Measurements from ENCODE around the gene PANK4.
A peak's percentile ranks its signal among the peaks of the same experiment; 100 is the strongest.
"Not testable (repeated sequence)": the region's sequence is repeated elsewhere in the genome, so short reads cannot be mapped to it uniquely, and the experiment has no call there.

Gene PANK4

DNA sequence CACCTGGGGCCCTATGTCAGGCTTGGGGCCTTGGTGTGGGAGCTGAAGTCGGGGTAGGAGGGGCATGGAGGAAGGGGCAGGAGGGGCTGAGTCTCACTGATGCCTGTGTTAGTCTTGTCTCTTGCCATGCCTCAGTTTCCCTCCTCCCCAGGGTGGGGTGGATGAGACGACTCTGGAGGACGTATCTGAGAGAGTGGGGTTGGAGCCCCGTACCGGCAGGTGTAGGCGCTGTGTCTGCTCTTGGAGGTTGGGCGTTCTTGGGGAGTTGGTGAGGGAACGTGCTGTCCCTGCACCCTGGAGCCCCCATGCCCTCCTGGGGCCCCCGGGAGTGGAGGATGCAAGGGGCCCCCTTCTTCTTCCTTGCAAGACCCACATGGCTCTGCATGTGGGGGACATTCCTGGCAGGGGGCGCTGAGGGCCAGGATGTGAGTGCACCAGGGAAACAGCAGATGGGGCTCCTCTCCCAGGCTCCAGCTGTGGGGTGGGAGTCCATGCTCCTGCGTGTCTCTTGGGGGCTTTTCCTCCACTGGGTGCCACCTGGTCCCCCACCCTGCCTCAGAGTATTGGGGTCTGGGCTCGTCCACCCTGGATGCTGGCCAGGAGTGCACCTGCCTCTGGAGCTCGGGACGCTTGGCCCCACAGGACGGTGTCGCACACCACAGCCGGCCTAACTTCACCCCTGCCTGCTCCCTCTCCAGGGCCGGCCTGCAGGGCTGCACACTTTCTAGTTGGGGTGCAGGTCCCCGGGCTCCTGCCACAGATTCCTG, 28.4 kb upstream of the PANK4 start:
- H3K27ac ChIP-seq (ENCODE audit: insufficient read depth in 1 of 2, low read depth in 1 of 2, low read length in 2 of 2, poor library complexity in 1 of 2, severe bottlenecking in 2 of 2) = no peak overlapping the region
- peak; percentile 74 to 79 (median 77) for DNase-seq
- CTCF ChIA-PET = interaction anchor here (1.4 to 2.5 kb wide), 5 partner anchors 10 to 139 kb away, joined by 3 to 30 read pairs (median 8); partner anchors contain the start of gene PANK4
- H3K27me3 ChIP-seq (replicated peaks in 2 of 5; ENCODE audit: control insufficient read depth in 4 of 5, insufficient read depth in 5 of 5, low read length in 4 of 5) = no peaks in the 10 kb centered on the region
- POLR2A ChIA-PET = interaction anchor here (2.7 to 3.3 kb wide), 2 partner anchors 23 to 31 kb away, joined by 12 to 51 read pairs; partner anchors contain the start of gene PRXL2B
- H3K36me3 ChIP-seq (ENCODE audit: control insufficient read depth in 4 of 4, insufficient read depth in 4 of 4, low read length in 3 of 4) = peaks cover 0 to 16% (median 8%) of the 10 kb centered on the region in 4 experiments
- peak overlapping the region in 3 of 7 experiments; percentile 30 to 89 (median 80) for H3K4me3 ChIP-seq (ENCODE audit: control insufficient read depth in 1 of 7, extremely low read depth in 1 of 7, insufficient read depth in 4 of 7, low read depth in 2 of 7, low read length in 6 of 7)
- 15% methylated on average over 14 of the region's 19 CpGs for WGBS (ENCODE audit: insufficient coverage)
- no peaks in the 10 kb centered on the region for H3K9me3 ChIP-seq (ENCODE audit: control extremely low read depth in 1 of 5, control insufficient read depth in 4 of 5, insufficient read depth in 2 of 5, low read depth in 1 of 5, low read length in 4 of 5)
- H3K4me1 ChIP-seq (ENCODE audit: control extremely low read depth in 1 of 4, control insufficient read depth in 4 of 4, insufficient read depth in 4 of 4, low read length in 3 of 4) = peaks cover 0 to 53% (median 44%) of the 10 kb centered on the region in 4 experiments

DNA sequence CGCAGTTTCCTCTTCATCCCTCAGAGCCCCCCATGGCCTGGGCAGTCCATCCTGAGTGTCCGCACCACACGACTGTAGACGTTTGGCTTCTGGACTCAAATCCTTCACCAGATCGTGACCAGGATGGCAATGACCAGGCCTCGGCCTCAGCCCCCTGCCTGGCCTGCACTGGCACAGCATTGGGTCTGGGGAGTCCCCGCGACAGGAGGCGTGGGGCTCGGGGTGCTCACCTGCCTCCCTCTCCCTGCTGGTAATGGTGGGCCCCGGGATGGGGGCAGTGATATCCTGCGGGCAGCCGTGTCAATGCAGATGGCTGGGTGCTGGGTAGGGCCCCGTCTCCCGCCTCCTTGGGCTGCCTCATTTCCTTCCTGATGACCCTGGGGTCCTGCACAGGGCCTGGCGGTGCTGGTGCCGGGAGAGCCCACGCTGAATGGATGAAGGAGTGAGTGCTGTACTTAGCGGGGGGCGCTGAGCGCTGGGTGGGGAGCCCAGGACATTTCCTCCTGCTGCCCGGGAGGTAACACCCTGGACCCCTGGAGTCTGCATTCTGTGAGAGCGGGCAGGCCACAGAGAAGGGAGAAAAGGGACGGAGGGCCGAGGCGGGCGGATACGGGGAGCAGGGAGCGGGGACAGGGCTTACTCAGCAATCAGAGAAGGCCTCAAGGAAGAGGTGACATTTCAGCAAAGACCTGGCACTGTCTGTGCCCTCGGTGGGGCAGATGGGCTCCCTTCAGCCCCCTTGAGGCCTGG, 27.6 kb upstream of the PANK4 start:
- Histone ChIP-seq H3K36me3 (ENCODE audit: control insufficient read depth in 4 of 4, insufficient read depth in 4 of 4, low read length in 3 of 4) (peaks cover 0 to 10% (median 4%) of the 10 kb centered on the region in 4 experiments), H3K9me3 (ENCODE audit: control extremely low read depth in 1 of 5, control insufficient read depth in 4 of 5, insufficient read depth in 2 of 5, low read depth in 1 of 5, low read length in 4 of 5) (no peaks in the 10 kb centered on the region), H3K4me1 (ENCODE audit: control extremely low read depth in 1 of 4, control insufficient read depth in 4 of 4, insufficient read depth in 4 of 4, low read length in 3 of 4) (peaks cover 0 to 60% (median 49%) of the 10 kb centered on the region in 4 experiments), H3K4me3 (ENCODE audit: control insufficient read depth in 1 of 7, extremely low read depth in 1 of 7, insufficient read depth in 4 of 7, low read depth in 2 of 7, low read length in 6 of 7) (no peak overlapping the region), H3K27me3 (replicated peaks in 2 of 5; ENCODE audit: control insufficient read depth in 4 of 5, insufficient read depth in 5 of 5, low read length in 4 of 5) (no peaks in the 10 kb centered on the region), H3K27ac (ENCODE audit: insufficient read depth in 1 of 2, low read depth in 1 of 2, low read length in 2 of 2, poor library complexity in 1 of 2, severe bottlenecking in 2 of 2) (no peak overlapping the region)
- ChIA-PET POLR2A (interaction anchor here (2.7 to 3.3 kb wide), 2 partner anchors 24 to 31 kb away, joined by 12 to 51 read pairs; partner anchors contain the start of gene PRXL2B), CTCF (interaction anchor here (2.5 kb wide), 1 partner anchor 30 kb away, joined by 30 read pairs; no protein-coding TSS in a partner anchor)
- 81% methylated on average over 24 of the region's 30 CpGs for WGBS (ENCODE audit: insufficient coverage)
- no peak for DNase-seq

- DNase-seq; CTCF ChIA-PET; POLR2A ChIA-PET; H3K27ac ChIP-seq (ENCODE audit: insufficient read depth in 1 of 2, low read depth in 1 of 2, low read length in 2 of 2, poor library complexity in 1 of 2, severe bottlenecking in 2 of 2); H3K9me3 ChIP-seq (ENCODE audit: control extremely low read depth in 1 of 5, control insufficient read depth in 4 of 5, insufficient read depth in 2 of 5, low read depth in 1 of 5, low read length in 4 of 5); H3K4me3 ChIP-seq (ENCODE audit: control insufficient read depth in 1 of 7, extremely low read depth in 1 of 7, insufficient read depth in 4 of 7, low read depth in 2 of 7, low read length in 6 of 7); H3K36me3 ChIP-seq (ENCODE audit: control insufficient read depth in 4 of 4, insufficient read depth in 4 of 4, low read length in 3 of 4); H3K27me3 ChIP-seq (replicated peaks in 2 of 5; ENCODE audit: control insufficient read depth in 4 of 5, insufficient read depth in 5 of 5, low read length in 4 of 5): not testable (repeated sequence)
- 98% methylated on average over 4 of the region's 9 CpGs for WGBS (ENCODE audit: insufficient coverage)
- peaks cover 0 to 64% (median 57%) of the 10 kb centered on the region in 4 experiments for H3K4me1 ChIP-seq (ENCODE audit: control extremely low read depth in 1 of 4, control insufficient read depth in 4 of 4, insufficient read depth in 4 of 4, low read length in 3 of 4)
Observed at GRCh38 chr1:2553076-2553475, 26.7 kb upstream of the PANK4 start.

DNA sequence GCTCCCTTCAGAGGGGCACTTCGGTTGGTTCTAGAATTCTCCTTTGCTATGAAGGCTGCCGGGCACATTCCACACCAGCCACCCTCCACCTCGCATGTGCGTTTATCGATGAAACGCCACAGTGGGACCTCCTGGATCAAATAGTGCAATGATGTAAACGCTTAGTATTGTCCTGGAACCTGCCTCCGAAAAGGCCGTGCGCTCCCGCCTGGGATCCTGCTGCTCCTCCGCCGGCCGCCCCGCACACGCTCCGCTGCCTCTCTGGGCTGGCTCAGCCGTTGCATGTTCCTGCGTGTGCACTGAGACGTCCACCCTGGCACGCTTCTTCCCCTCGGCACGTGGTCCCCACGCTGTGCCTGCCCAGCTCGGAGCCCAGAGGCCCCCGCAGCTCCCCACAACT, 25.8 kb upstream of the PANK4 start:
- Histone ChIP-seq H3K27ac (ENCODE audit: insufficient read depth in 1 of 2, low read depth in 1 of 2, low read length in 2 of 2, poor library complexity in 1 of 2, severe bottlenecking in 2 of 2) (no peak overlapping the region), H3K4me1 (ENCODE audit: control extremely low read depth in 1 of 4, control insufficient read depth in 4 of 4, insufficient read depth in 4 of 4, low read length in 3 of 4) (peaks cover 0 to 64% (median 58%) of the 10 kb centered on the region in 4 experiments), H3K4me3 (ENCODE audit: control insufficient read depth in 1 of 7, extremely low read depth in 1 of 7, insufficient read depth in 4 of 7, low read depth in 2 of 7, low read length in 6 of 7) (no peak overlapping the region), H3K36me3 (ENCODE audit: control insufficient read depth in 4 of 4, insufficient read depth in 4 of 4, low read length in 3 of 4) (no peaks in the 10 kb centered on the region), H3K27me3 (replicated peaks in 2 of 5; ENCODE audit: control insufficient read depth in 4 of 5, insufficient read depth in 5 of 5, low read length in 4 of 5) (no peaks in the 10 kb centered on the region), H3K9me3 (ENCODE audit: control extremely low read depth in 1 of 5, control insufficient read depth in 4 of 5, insufficient read depth in 2 of 5, low read depth in 1 of 5, low read length in 4 of 5) (no peaks in the 10 kb centered on the region)
- no peak for DNase-seq
- CTCF ChIA-PET = no interaction called here
- POLR2A ChIA-PET = no interaction called here
- over 99% methylated on average over 18 of the region's 26 CpGs for WGBS (ENCODE audit: insufficient coverage)

- peaks cover 0 to 64% (median 58%) of the 10 kb centered on the region in 4 experiments for H3K4me1 ChIP-seq (ENCODE audit: control extremely low read depth in 1 of 4, control insufficient read depth in 4 of 4, insufficient read depth in 4 of 4, low read length in 3 of 4)
- CTCF ChIA-PET, POLR2A ChIA-PET: not testable (repeated sequence)
Observed at GRCh38 chr1:2551544-2551943, 25.1 kb upstream of the PANK4 start.

DNA sequence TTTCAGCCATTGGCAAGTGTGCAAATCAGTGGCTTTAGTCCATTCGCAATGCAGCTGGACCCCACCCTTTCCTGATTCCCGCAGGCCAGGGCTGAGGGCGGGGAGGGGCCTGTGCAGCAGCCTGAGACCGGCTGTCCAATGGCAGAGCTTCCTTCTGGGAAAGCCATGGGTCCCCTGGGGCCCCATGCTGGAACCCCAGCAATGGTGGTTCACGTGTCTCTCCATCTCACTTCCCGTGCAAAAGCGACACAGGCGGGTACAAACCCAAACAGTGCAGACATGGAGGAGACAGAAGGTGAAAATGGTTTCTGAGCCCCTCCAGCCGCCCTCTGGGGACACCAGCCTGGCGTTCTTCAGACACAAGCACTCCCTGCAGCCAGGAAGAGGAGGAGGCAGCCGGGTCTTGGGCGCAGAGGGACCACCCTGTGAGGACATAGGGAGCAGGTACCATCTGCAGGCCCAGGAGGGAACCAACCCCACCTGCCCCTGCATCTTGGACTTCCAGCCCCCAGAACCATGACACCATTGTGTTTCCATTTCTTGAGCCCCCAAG, 24.0 kb upstream of the PANK4 start:
- POLR2A ChIA-PET; H3K4me3 ChIP-seq (ENCODE audit: control insufficient read depth in 1 of 7, extremely low read depth in 1 of 7, insufficient read depth in 4 of 7, low read depth in 2 of 7, low read length in 6 of 7); H3K27me3 ChIP-seq (replicated peaks in 2 of 5; ENCODE audit: control insufficient read depth in 4 of 5, insufficient read depth in 5 of 5, low read length in 4 of 5); H3K27ac ChIP-seq (ENCODE audit: insufficient read depth in 1 of 2, low read depth in 1 of 2, low read length in 2 of 2, poor library complexity in 1 of 2, severe bottlenecking in 2 of 2); H3K9me3 ChIP-seq (ENCODE audit: control extremely low read depth in 1 of 5, control insufficient read depth in 4 of 5, insufficient read depth in 2 of 5, low read depth in 1 of 5, low read length in 4 of 5); CTCF ChIA-PET; H3K36me3 ChIP-seq (ENCODE audit: control insufficient read depth in 4 of 4, insufficient read depth in 4 of 4, low read length in 3 of 4); DNase-seq: not testable (repeated sequence)
- peaks cover 0 to 61% (median 56%) of the 10 kb centered on the region in 4 experiments for H3K4me1 ChIP-seq (ENCODE audit: control extremely low read depth in 1 of 4, control insufficient read depth in 4 of 4, insufficient read depth in 4 of 4, low read length in 3 of 4)
- WGBS (ENCODE audit: insufficient coverage) = 78% methylated on average over 6 of the region's 12 CpGs

More at GRCh38 chr1:2551544-2551943, 25.1 kb upstream of the PANK4 start:
- not testable (repeated sequence) for DNase-seq; H3K9me3 ChIP-seq (ENCODE audit: control extremely low read depth in 1 of 5, control insufficient read depth in 4 of 5, insufficient read depth in 2 of 5, low read depth in 1 of 5, low read length in 4 of 5); H3K4me3 ChIP-seq (ENCODE audit: control insufficient read depth in 1 of 7, extremely low read depth in 1 of 7, insufficient read depth in 4 of 7, low read depth in 2 of 7, low read length in 6 of 7); H3K27ac ChIP-seq (ENCODE audit: insufficient read depth in 1 of 2, low read depth in 1 of 2, low read length in 2 of 2, poor library complexity in 1 of 2, severe bottlenecking in 2 of 2); H3K36me3 ChIP-seq (ENCODE audit: control insufficient read depth in 4 of 4, insufficient read depth in 4 of 4, low read length in 3 of 4); H3K27me3 ChIP-seq (replicated peaks in 2 of 5; ENCODE audit: control insufficient read depth in 4 of 5, insufficient read depth in 5 of 5, low read length in 4 of 5)
- 97% methylated on average over 6 of the region's 9 CpGs for WGBS (ENCODE audit: insufficient coverage)
